HCT116 (cell line): ENCODE results near the gene CCDC3. TPM values are rescaled to one million over a fixed set of nuclear protein-coding genes. Genes with fewer than 3 reads are reported as not detected.

ENCODE experiments used
- ATAC-seq: fragments of 200-7000 bp; cut with Tn5 transposase; 2 replicates; pipeline ENCODE4 v1.9.1; 2020; ENCODE audit warnings: mild to moderate bottlenecking, moderate library complexity
- BruUV-seq: library from RNA; stranded (reverse); fragments of 400-500 nt; replicated peaks from 2 replicates; lab custom pipeline; 2021; lab: Mats Ljungman, UMichigan
- CTCF ChIA-PET: fragments of 300-600 bp; sonication (Branson Sonifier 250); formaldehyde crosslinking; loops from one replicate; lab custom pipeline; 2021; ENCODE audit warnings: antibody characterized with exemption; lab: Charles Lee
- POLR2A ChIA-PET: fragments of 300-600, 350-600 bp; sonication (Branson Sonifier 250); formaldehyde crosslinking; loops from one replicate; lab custom pipeline; 2021; ENCODE audit warnings: antibody characterized with exemption; lab: Charles Lee
- RAD21 ChIA-PET, 2 experiments: fragments of 300-600 bp; sonication (Branson Sonifier 250); formaldehyde crosslinking; loops; one replicate each; lab custom pipeline; 2023; ENCODE audit warnings: low total read pairs in 2 of 2; ENCODE audit not compliant: uncharacterized antibody in 2 of 2, unreplicated experiment in 2 of 2, low non-redundant PET in 1 of 2; lab: Charles Lee
- DNase-seq: peaks from one replicate; pipeline ENCODE4 v3.0.0-alpha.2; 2010; ENCODE audit warnings: low read depth, low spot score
- H2AFZ ChIP-seq: fragments of 200-600 bp; shearing (Covaris generic), sonication (generic); 2 replicates; pipeline ENCODE4 v1.6.1; 2017; ENCODE audit warnings: low read depth, mixed run types, mixed read lengths, antibody characterized with exemption, low read length; ENCODE audit not compliant: poor library complexity, severe bottlenecking
- H3K27ac ChIP-seq: 2 replicates; pipeline ENCODE4 v1.5.1; 2012; ENCODE audit warnings: low read depth, low read length
- H3K27me3 ChIP-seq: fragments of 200-600 bp; sonication (generic); 2 replicates; pipeline ENCODE4 v1.6.1; 2016; ENCODE audit warnings: mixed run types, low read length, mixed read lengths; ENCODE audit not compliant: insufficient read depth
- H3K36me3 ChIP-seq, 2 experiments: fragments of 200-500 bp in 1 of 2; fragments of 200-600 bp in 1 of 2; sonication (Bioruptor generic) in 1 of 2; sonication (generic) in 1 of 2; 2 replicates each; pipeline versions ENCODE4 v1.5.1 to v1.6.1; 2014 to 2016; ENCODE audit warnings: low read length in 2 of 2, inconsistent platforms in 1 of 2, mixed read lengths in 1 of 2, mixed run types in 1 of 2; ENCODE audit not compliant: insufficient read depth in 2 of 2, control insufficient read depth in 1 of 2
- H3K4me1 ChIP-seq, 2 experiments: fragments of 200-600 bp in 1 of 2; sonication (generic) in 1 of 2; 2 replicates each; pipeline versions ENCODE4 v1.5.1 to v1.6.1; 2012 to 2017; ENCODE audit warnings: low read length in 2 of 2, inconsistent platforms in 1 of 2, mild to moderate bottlenecking in 1 of 2, mixed read lengths in 1 of 2, mixed run types in 1 of 2, moderate library complexity in 1 of 2; ENCODE audit not compliant: insufficient read depth in 2 of 2, control insufficient read depth in 1 of 2
- H3K4me2 ChIP-seq: fragments of 200-600 bp; sonication (generic); 2 replicates; pipeline ENCODE4 v1.6.1; 2017; ENCODE audit warnings: mixed run types, low read length, mixed read lengths
- H3K4me3 ChIP-seq, 2 experiments: fragments of 200-600 bp in 1 of 2; sonication (generic) in 1 of 2; replicated peaks in 1 of 2; 2 replicates each; pipeline ENCODE4 v1.5.1; 2011 to 2016; ENCODE audit warnings: low read length in 2 of 2, control low read depth in 1 of 2, low read depth in 1 of 2, mild to moderate bottlenecking in 1 of 2, mixed read lengths in 1 of 2, mixed run types in 1 of 2
- H3K79me2 ChIP-seq: fragments of 200-600 bp; sonication (generic); 2 replicates; pipeline ENCODE4 v1.6.1; 2017; ENCODE audit warnings: mild to moderate bottlenecking, mixed run types, low read length, moderate library complexity, mixed read lengths; ENCODE audit not compliant: insufficient read depth
- H3K9ac ChIP-seq: fragments of 200-600 bp; sonication (generic); 2 replicates; pipeline ENCODE4 v1.6.1; 2016; ENCODE audit warnings: low read length, mixed read lengths
- H3K9me2 ChIP-seq: fragments of 200-600 bp; sonication (generic), shearing (Covaris generic); 2 replicates; pipeline ENCODE4 v1.6.1; 2017; ENCODE audit warnings: mixed run types, mild to moderate bottlenecking, moderate library complexity; ENCODE audit not compliant: insufficient read depth
- H3K9me3 ChIP-seq, 2 experiments: fragments of 200-500 bp in 1 of 2; fragments of 200-600 bp in 1 of 2; sonication (Bioruptor generic) in 1 of 2; sonication (generic) in 1 of 2; 2 replicates each; pipeline ENCODE4 v1.6.1; 2014 to 2017; ENCODE audit warnings: low read length in 2 of 2, mixed read lengths in 2 of 2, inconsistent platforms in 1 of 2, low read depth in 1 of 2, mild to moderate bottlenecking in 1 of 2, mixed run types in 1 of 2, moderate library complexity in 1 of 2; ENCODE audit not compliant: control insufficient read depth in 1 of 2, insufficient read depth in 1 of 2
- H4K20me1 ChIP-seq: fragments of 200-600 bp; sonication (generic), shearing (Covaris generic); 2 replicates; pipeline ENCODE4 v1.6.1; 2017; ENCODE audit warnings: mixed run types, mild to moderate bottlenecking, moderate library complexity; ENCODE audit not compliant: insufficient read depth
- ATF3 ChIP-seq: IDR thresholded peaks from 2 replicates; pipeline ENCODE4 v1.6.1; 2012
- CEBPB ChIP-seq: IDR thresholded peaks from 2 replicates; pipeline ENCODE4 v1.6.1; 2012; ENCODE audit warnings: low read depth
- CTCF ChIP-seq, 3 experiments: fragments of 200-600 bp in 1 of 3; sonication (generic) in 1 of 3; IDR thresholded peaks in 2 of 3; conservative IDR thresholded peaks in 1 of 3; 2 replicates each; pipeline ENCODE4 v1.5.1; 2012 to 2017; ENCODE audit warnings: low read depth in 2 of 3, low read length in 2 of 3, antibody characterized with exemption in 1 of 3, borderline replicate concordance in 1 of 3, control low read depth in 1 of 3, mild to moderate bottlenecking in 1 of 3, mixed read lengths in 1 of 3, mixed run types in 1 of 3, moderate library complexity in 1 of 3; ENCODE audit not compliant: insufficient read depth in 1 of 3
- EGR1 ChIP-seq: IDR thresholded peaks from 2 replicates; pipeline ENCODE4 v1.6.1; 2012; ENCODE audit warnings: low read depth
- EZH2phosphoT487 ChIP-seq: fragments of 200-600 bp; IDR thresholded peaks from 2 replicates; pipeline ENCODE4 v1.6.1; 2018; ENCODE audit warnings: antibody characterized with exemption, borderline replicate concordance
- JUND ChIP-seq: IDR thresholded peaks from 2 replicates; pipeline ENCODE4 v1.6.1; 2012
- POLR2AphosphoS5 ChIP-seq: IDR thresholded peaks from 2 replicates; pipeline ENCODE4 v1.6.1; 2011; ENCODE audit warnings: mild to moderate bottlenecking, low read depth, low read length, moderate library complexity
- REST ChIP-seq: IDR thresholded peaks from 2 replicates; pipeline ENCODE4 v1.6.1; 2012; ENCODE audit warnings: low read depth
- SIN3A ChIP-seq: IDR thresholded peaks from 2 replicates; pipeline ENCODE4 v1.6.1; 2012; ENCODE audit warnings: low read depth
- SP1 ChIP-seq: IDR thresholded peaks from 2 replicates; pipeline ENCODE4 v1.6.1; 2012; ENCODE audit warnings: low read depth
- TCF7L2 ChIP-seq: IDR thresholded peaks from 2 replicates; pipeline ENCODE4 v1.7.0; 2011; ENCODE audit warnings: borderline replicate concordance, inconsistent platforms; ENCODE audit not compliant: insufficient read depth, insufficient read length; ENCODE audit errors: extremely low read depth
- ZBTB33 ChIP-seq: IDR thresholded peaks from 2 replicates; pipeline ENCODE4 v1.6.1; 2011; ENCODE audit warnings: mild to moderate bottlenecking, low read length, moderate library complexity; ENCODE audit not compliant: insufficient replicate concordance; ENCODE audit errors: extremely low read depth
- ZNF274 ChIP-seq: fragments of 200-500 bp; sonication (Bioruptor generic); IDR thresholded peaks from 2 replicates; pipeline ENCODE4 v1.6.1; 2014; ENCODE audit warnings: mild to moderate bottlenecking, low read depth, low read length, inconsistent platforms
- intact Hi-C: fragments of 100-400 bp; cut with micrococcal nuclease; formaldehyde crosslinking; loops from 2 replicates; pipeline ENCODE4 v1.10.0; 2022
- total RNA-seq: library from RNA; stranded (reverse); gene quantifications from one replicate; pipeline ENCODE4 v1.2.1, GENCODE V29; 2021; ENCODE audit not compliant: unreplicated experiment

The CCDC3 gene
- total RNA-seq, 1 experiment from 2014 or later = 10.5 TPM

GRCh38 chr10:12916587-12916986, 84.9 kb downstream of the CCDC3 start:
- Histone ChIP-seq H3K9me3 (no peaks in the 10 kb centered on the region), H3K4me2 (no peak overlapping the region), H3K9me2 (no peaks in the 10 kb centered on the region), H3K9ac (no peak overlapping the region), H4K20me1 (no peaks in the 10 kb centered on the region), H3K36me3 (no peaks in the 10 kb centered on the region), H3K4me1 (no peaks in the 10 kb centered on the region), H2AFZ (no peak overlapping the region), H3K27me3 (no peaks in the 10 kb centered on the region), H3K4me3 (no peak overlapping the region), H3K27ac (no peak overlapping the region), H3K79me2 (no peaks in the 10 kb centered on the region)
- RAD21 ChIA-PET = no interaction called here
- no TSS peak for BruUV-seq
- intact Hi-C loops = no loop called here
- POLR2A ChIA-PET = no interaction called here
- DNase-seq (no peak), ATAC-seq (no peak)
- TF ChIP-seq SIN3A (no peak), ZBTB33 (no peak), EZH2phosphoT487 (no peak), CTCF (IDR thresholded peaks at IDR 0.05 in 2 of 3, conservative IDR thresholded peaks at IDR 0.05 in 1 of 3; ENCODE audit: borderline replicate concordance in 1 of 3, insufficient read depth in 1 of 3, low read depth in 2 of 3, low read length in 2 of 3) (no peak), ATF3 (no peak), TCF7L2 (no peak), ZNF274 (no peak), SP1 (no peak), REST (no peak), EGR1 (no peak), JUND (no peak), POLR2AphosphoS5 (no peak), CEBPB (no peak)
- CTCF ChIA-PET = no interaction called here
